COLO829 (cell line): ENCODE results near the gene HCRTR1.
A peak's percentile ranks its signal among the peaks of the same experiment; 100 is the strongest.

Experiments used
- DNase-seq: peaks from one replicate; pipeline ENCODE4 v3.0.0; 2012; ENCODE audit warnings: low spot score

Gene HCRTR1

DNA sequence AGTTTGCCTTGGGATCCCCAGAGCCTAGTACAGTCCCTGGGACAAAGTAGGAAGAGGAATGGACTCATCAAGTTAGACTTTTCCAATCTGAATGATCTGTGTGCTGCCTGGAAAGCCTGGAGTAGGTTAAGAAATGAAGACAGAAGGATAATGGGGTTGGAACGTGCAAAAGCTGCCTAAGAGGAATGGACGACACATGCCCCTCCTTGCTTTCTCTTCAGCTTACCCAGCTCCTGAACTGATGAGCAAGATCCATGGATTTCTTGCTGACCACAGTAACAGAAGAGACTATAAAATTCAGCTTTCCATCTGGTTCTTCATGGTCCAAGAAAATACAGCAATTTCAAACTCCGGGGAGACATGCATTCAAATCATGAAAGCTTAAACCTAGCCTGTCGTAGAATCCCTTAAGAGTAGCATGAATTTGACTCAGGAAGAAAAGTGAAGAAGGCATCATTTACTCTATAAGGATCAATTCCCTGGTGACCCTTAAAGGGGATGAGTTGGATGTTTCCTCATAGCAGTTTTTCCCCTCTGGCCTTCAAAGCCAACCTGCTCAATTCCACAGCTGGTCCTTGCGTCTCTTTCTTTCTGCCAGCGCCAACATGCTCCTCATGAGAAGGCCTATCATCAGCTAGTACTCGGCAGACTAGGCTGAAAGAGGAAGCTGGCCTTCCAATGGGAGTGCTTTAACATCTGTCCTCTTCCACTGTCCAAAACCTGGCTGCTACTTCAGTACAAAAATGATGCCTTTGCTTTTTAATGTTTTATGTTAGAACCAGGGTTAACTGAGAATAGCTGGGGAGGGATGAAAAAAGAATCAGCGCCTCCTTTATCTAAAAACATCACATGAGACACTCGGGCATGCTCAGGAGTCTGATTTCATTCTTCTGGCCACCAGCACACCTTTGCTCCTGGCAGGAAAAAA lies 32.9 kb downstream of the HCRTR1 start:
- no peak for DNase-seq

DNA sequence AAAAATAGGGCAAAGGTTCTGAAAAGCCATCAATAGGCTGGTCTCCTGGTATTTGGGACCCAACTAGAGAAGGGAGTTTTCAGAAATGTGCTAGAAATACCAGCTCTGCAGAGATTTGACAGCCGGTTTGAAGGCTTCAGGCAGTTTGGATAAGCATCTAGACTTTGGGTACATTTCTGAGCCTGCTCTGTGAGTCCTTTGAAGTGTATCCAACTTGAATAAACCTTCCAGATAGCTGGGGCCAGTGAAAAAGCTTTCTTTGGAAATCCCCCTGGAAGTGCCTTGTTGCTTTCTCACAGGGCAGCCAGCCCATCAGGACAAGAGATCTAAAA lies 33.6 kb downstream of the HCRTR1 start:
- DNase-seq, result no peak

DNA sequence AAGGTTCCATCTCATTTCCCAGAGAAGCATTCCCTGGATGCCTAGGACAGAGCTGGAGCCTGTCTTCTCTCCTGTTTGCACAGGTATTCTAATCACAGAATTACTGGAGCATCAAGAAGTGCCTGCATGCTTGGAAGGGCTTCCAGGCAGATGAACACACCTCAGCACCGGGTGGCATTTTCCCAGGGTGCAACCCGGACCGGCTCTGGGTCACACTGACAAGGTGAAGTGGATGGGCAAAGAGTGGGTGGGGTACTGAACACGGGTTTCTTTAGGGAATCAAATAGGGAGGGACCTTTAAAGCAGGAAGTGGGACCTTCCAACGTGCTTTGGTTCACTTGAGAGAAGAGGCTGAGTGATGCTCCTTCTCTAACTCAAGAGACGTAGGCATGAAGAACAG lies 34.3 kb downstream of the HCRTR1 start:
- no peak for DNase-seq

DNA sequence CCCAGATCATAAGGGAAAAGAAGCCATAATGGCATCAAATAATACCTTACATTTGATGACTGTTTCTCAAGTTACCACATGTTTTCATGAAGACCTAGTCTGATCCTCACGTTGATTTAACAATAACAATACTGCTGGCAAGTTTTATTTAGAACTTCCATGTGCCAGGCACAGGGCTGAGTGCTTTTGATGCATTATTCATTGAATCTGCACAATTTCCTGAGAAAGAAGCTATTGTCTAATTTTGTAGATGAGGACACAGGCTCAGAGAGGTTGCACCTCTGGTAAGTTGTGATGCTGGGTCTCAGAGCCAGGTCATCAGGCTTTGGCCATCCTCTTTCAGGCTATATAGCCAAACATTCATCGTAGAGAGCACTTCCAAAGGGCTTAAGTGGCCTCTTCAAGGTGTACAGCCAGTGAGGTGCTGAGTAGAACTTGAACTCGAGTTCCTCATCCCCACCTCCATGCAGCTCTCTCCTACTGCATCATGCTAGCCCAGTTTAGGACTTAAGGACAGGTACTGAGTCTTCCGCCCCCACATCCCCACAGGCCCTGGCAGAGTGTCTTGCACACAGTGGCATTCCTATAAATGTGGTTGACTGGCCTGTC lies 35.5 kb downstream of the HCRTR1 start:
- no peak for DNase-seq

DNA sequence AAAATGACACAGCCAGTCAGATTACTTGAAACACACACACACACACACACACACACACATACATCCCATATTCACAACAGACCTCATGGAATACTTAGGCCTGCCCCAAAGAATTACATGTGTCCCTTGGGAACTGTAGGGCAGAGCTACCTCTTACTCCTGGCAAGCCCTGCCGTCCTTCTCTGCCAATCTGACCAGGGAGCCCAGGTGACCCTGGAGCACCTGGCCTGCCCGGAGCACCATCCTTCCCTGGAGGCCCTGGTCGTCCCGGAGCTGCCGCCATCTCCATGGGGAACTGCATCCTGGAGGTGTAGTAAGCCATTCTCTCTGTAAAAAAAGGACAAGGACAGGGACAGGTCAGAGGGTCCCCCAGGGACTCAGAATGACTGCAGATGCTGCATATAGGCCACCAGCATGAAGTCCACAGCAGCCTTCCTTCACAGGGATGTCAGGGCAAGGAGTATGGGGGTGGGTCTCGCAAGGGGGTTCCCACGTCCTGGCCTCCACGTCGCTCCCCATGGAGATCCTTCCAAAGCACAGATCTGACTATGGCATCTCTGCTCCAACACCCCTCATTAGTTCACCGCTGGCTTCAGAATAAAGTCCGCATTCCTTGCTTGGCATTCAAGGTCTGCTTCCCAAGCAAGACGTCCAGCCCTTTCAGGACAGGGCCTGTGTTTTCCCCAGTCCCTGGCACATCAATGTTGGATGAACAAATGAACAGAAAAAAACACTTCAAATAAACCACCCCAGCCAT lies 36.4 kb downstream of the HCRTR1 start:
- DNase-seq, result no peak

DNA sequence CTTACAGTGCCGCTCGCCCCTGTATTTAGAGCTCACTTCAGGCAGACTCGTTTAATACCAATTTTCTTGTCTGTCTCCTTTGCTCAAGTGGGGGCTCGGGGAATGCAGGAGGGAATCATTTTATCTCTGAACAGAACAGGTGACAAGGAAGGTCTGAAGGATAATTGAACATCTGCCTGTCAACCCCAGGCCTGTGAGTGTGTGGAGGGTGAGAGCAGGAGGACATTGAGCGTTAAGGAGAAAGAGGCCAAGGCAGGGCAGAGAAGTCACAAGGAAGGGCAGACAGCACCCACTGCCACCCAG lies 36.9 kb downstream of the HCRTR1 start:
- no peak for DNase-seq

DNA sequence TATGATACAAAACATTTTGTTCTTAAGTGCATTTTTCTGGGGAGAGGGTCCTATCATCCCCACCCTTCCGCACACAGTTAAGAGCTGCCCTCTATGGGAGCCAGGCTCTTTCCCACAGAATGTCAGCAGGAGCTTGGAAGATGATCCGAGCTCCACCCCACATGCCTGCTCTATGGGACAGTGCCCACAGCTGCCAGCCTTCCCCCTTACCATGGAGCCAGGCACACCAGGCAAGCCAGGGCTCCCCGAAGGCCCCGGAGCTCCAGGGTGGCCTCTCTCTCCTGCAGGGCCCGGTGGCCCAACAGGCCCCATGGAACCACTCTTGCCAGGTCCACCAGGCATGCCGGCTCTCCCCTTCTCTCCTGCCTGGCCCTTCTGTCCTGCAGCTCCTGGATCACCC lies 37.6 kb downstream of the HCRTR1 start:
- DNase-seq, result no peak

DNA sequence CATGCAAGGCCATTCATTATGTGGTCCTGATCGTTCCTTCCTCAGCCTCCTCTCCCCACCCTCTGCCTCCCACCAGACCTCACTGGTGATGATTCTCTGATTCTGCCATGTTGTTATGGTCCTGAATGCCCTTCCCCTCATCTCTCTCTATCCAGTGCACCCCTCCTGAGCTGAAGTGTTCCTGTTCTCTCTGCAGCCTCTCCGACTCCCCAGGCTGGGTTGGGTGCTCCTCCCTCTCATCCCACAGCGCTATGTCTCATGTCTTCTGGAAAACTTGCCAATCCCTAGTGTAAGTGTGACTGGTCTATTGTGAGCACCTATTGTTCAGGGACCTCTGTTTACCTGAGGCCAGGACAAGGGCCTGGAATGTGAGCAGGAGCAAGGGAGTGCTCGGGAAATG lies 38.3 kb downstream of the HCRTR1 start:
- DNase-seq, result no peak

DNA sequence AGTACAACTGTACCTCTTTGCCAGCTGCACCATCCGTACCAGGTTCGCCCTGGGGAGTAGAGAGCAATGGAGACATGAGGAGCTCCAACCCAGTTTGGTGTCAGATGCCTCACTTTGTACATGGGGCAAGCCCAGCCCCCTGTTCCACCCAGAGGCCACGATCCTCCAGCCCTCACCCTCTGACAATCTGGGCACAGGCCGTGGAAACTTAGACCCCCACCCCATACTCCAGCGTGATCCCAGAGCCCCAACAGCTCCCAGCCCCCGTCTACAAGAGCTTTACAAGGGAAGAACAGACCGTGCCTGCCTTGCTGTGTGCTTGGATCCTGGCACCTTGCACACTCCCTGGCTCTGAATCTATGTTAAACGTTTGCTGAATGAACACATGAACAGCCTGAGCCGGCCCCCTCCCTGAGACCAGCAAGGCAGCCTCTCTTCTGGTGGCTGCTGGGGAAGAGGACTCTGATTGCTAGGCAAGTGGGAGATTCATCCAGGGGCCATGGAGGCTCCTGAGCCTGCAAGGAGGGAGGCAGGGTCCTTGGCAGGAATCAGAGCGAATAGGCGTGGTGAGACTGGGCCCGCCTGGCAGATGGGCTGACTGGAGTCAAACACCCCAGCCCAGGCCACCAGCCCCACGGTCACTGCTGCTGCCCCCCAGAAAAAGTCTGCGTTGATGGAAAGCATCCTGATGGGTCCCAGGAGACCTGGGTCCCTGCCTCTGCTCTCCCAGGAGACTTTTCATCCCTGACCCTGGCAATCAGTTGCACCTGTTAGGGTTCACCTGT lies 39.7 kb downstream of the HCRTR1 start:
- no peak for DNase-seq

DNA sequence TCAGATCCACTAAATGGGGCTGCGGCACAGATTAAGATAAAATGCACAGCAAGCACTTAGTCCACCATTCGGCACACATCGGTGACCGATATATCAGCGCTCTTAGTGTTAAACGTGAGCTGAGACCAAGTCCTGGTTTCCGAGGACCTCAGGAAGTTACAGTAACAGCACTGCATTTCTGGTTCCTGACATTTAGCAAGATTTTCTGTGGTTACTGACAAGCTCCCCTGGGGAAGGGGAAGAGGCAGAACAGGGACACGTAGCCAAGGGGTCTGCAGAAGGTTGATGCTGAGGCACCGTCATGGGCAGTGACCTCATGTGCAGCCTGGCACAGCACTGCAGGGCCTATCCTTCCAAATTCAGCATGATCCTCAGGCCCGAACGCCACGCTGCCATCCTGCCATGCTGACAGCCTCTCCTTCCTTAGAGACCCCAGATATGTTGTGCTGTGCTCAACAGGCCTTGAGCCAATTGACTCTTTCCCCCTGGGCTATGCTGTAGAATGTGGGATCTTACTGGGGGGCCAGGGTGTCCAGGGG lies 40.6 kb downstream of the HCRTR1 start:
- DNase-seq, result no peak

DNA sequence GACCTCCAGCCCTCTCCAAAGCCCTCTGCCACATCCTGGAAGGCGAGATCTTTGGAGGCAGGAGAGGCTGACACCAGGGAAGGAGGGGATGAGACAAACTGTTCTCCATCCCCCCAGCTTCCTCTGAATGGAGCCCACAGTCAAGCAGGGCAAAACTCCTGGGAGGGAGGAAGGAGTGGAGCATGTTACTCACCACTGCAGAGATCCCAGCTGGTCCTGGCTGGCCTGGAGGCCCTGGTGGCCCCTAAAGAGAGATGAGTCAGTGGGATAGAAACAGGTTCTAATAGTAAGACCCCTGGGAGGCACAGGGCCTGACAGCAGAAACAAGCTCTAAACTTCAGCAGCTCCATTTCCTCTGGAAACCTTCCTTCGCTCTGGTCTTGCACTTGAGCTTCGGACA lies 41.2 kb downstream of the HCRTR1 start:
- DNase-seq, result no peak

DNA sequence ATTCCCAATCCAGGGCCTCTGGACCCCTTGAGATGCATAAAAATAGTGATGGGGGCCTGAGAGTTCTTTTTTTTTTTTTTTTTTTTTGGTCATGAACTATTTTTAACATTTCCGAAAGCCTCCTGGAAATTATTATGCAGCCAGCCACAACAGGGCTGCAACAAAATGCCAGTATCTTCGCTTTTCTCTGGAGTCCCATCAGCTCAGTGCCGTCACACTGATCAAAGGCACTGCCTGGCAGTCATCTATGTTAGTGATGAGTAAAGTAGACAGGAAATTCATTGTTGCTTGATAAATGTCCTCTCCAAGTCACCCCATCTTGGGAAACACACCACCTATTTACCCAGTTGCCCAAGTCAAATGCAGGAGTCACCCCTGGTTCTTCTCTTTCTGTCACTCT lies 42.4 kb downstream of the HCRTR1 start:
- no peak for DNase-seq

DNA sequence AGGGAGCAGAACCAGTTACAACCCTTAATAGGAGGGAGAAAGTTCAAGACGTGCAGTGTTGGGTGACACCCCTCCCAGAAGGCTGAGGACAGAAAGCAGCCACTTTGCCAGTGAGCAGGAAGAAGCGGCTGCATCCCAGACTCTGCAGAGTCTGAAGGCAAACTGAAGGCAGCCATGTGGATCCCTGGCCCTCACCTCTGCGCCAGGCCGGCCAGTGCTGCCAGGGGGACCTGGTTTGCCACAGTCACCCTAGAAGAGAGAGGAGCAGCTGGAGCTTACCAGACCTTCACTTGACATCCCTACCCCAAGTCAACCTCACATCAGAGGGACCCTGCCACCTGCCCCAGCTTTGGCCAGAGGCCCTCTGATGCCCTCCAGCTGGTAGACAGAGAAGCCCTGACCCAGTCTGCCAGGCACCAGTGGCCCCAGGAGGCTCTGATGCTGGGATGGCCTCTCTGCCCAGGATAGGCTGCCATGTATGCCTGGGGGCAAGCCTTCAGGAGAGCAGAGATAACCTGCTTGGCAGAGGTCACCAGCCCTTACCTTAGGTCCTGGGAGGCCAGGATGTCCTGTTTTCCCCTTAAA lies 43.5 kb downstream of the HCRTR1 start:
- no peak for DNase-seq

DNA sequence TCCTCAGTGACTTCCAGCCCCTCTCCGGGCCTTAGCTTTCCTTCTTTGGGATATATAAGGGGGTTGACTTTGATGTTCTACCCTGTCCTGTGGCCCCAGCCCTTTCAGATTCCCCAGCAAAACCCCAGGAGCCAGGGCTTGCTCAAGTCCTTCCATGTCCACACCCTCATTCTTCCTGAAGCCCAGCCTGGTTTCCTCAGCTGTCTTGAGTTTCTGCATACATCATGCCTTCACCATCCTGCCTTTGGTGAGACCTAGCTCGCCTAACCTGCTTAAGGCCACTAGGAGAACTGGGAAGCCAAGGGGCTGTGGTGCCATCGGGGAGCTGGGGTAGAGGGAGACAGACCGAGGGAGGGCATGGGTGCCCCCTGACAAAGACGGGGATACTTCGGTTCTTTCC lies 44.4 kb downstream of the HCRTR1 start:
- DNase-seq, result no peak

DNA sequence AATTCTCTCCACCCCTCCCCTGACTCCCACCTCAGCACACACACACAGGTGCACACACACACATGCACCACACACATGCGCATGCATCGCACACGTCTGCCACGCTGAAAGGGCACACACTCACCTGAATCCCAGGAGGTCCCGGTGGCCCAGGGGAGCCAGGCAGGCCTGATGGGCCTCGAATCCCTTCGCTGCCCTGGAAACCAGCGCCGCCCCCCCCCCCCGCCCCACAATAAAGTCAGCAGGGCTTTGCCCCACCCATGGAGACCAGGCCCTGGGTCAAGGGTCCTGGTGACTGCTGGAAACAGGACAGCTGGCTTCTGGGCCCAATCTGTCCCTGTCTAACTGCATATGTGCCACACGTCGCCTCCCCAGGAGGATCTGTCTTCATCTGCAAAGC lies 45.0 kb downstream of the HCRTR1 start:
- no peak for DNase-seq

DNA sequence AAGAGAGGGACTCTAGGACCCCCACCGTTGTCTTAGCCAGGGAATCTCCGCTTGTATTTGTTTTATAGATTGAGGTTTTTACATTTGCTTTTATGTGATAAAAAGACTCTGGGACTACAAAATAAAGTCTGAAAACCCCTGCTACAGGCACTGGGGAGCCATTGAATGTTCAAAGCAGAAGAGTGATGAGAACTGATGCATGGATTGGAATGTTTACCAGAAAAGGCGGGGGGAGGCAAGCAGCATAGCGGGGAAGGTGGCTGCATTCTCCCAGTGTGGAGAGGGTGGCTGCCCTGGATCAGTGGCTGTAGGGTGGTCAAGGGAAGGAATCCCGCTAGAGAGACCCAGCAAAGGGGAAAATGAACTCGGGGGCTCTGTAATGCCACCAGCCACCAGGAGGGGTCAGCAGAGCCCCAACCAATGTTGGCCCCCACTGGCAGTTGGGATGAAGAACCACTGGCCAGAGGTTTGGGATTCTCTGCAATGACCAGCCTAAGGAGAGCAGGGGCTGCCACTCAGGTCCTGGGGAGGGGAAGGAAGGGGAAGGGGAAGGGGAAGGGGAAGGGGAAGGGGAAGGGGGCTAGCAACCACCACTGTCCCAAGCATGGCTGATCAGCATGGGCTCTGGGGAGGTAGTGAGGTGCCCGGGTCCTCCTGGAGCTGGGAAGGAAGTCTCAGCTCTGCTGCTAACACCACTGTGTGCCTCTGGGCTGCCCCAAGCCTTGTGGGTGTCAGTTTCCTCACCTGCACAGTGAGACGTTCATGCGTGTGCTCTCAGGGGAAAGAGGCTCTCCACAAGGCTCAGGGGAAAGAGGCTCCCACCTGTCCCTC lies 46.3 kb downstream of the HCRTR1 start:
- DNase-seq, result peak; percentile 62

DNA sequence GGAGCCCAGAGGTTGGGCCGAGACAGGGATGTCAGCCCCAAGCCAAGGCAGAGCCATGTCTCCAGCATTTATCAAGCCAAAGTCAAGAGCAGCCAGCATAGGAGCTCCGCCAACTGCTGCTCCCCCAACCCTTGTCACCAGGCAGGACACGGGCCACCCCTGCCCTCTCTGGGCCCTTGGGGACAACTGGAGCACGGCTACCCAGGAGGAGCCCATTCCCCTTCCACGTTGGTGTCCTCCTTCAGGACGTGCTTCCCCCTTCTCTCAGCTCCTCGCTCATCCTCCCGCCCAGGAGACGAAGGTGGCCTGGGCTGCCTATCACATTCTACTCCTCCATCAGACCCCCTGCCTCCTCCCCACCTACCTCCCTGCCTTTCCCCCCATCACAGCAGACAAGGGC lies 47.0 kb downstream of the HCRTR1 start:
- DNase-seq, result no peak

DNA sequence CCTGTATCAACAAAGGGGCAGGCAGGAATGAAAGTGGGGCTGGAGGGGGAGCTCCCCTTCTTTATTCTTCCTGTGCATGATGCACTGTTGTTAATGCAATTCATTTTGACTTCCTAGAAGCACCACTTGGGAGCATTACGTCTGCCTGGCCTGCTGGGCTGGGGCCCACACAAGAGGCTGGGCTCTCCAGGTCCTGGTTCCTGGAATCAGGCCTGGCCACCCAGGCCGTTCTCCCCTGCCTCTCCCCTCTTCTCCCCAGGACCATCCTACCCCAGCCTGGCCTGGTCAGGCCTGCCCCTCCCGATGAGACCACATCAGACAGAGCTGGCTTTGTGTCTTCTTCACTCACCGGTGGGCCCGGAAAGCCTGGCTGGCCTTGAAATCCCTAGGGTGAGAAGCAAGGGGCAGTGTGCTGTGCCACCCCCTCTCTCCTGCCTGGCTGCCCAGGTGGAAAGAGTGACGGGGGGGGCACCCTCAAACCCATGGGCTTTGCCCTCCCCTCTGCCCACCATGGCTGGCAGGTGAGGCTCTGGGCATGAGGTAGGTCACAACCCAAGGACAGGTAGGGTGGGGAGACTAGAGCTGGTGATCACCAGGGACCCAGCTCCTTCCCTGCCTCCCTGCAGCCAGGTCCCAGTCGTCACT lies 47.9 kb downstream of the HCRTR1 start:
- DNase-seq, result no peak

DNA sequence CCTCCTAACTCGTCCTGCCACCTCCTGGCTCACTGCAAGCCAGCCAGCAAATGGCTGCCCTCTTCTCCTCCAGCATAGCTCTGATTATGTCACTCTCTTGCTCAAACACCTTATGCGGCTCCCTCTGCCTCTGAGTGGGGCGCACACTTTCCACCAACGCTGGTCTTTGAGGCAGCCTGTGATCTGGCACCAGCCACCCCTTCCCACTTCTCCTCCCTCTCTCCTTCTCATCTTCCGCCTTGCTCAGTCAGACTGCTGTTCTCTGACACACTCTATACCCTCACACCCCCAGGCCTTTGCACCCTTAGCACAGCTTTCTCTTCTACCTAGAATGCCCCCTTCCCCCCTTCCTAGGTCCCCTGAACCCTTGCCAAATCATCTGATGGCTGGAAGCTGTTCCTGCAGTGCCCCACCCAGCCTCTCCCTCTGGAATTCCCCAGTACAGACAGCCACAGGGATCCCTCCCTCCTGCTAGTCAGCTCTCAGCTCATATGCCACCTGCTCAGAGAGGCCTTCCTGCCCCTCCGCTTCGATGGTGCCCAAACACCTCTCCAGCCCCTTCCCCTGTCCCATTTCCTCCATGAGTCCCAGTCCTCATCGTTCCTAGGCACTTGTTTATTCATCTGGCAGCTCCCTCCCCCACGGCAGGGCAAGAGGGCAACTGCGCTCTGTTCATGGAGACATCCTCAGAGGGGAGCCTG lies 48.9 kb downstream of the HCRTR1 start:
- DNase-seq, result no peak
